Stimulated activated CD8-positive, alpha-beta memory T cell treated with anti-CD3 and anti-CD28 coated beads, Interleukin-7, amount 100 ng/mL, for 24 hours (primary cell): ENCODE measurements around the gene CCNT1.

Experiments
- DNase-seq: peaks from one replicate; pipeline ENCODE4 v3.0.0-alpha.2; 2020; ENCODE audit warnings: low read depth

The CCNT1 gene

GRCh38 chr12:48640854-48641253, 75.7 kb downstream of the CCNT1 start:
- DNase-seq, result no peak

GRCh38 chr12:48640428-48640827, 76.1 kb downstream of the CCNT1 start:
- DNase-seq, result no peak
